ENCODE data around the gene MT1F. TPM values are rescaled to one million over a fixed set of nuclear protein-coding genes. Genes with fewer than 3 reads are reported as not detected.

The MT1F gene
- polyA plus RNA-seq, 1 donor from 2014 or later: 1.8 TPM

- H3K79me2 ChIP-seq (replicated peaks; ENCODE audit: insufficient read depth, low read length): no peaks in the 10 kb centered on the region
- H3F3A ChIP-seq (ENCODE audit: insufficient read depth, low read length, poor library complexity, severe bottlenecking): no peaks in the 10 kb centered on the region
- H3K36me3 ChIP-seq (ENCODE audit: insufficient read depth, low read length): no peaks in the 10 kb centered on the region
- no peak overlapping the region for H3K4me3 ChIP-seq (ENCODE audit: low read length)
- H3K9ac ChIP-seq (ENCODE audit: low read length): no peak overlapping the region
- H3K9me2 ChIP-seq (ENCODE audit: insufficient read depth, low read length): no peaks in the 10 kb centered on the region
- H4K20me1 ChIP-seq (ENCODE audit: insufficient read depth): no peaks in the 10 kb centered on the region
- no peak overlapping the region for H2AFZ ChIP-seq (ENCODE audit: low read depth, low read length)
- H3K27ac ChIP-seq (ENCODE audit: low read length): no peak overlapping the region
- TF ChIP-seq EP300 (conservative IDR thresholded peaks at IDR 0.05; ENCODE audit: poor library complexity, severe bottlenecking) (no peak), POLR2AphosphoS5 (IDR thresholded peaks at IDR 0.05) (no peak)
- peaks cover 37% of the 10 kb centered on the region for H3K27me3 ChIP-seq (ENCODE audit: insufficient read depth, low read depth, low read length)
- H3K9me3 ChIP-seq (ENCODE audit: low read length): no peaks in the 10 kb centered on the region
- no peak overlapping the region for H3K4me2 ChIP-seq (ENCODE audit: low read length)
Observed at GRCh38 chr16:56653218-56653617, 4.5 kb upstream of the MT1F start.

GRCh38 chr16:56658327-56658875 is 642 bp downstream of the MT1F start:
- Histone ChIP-seq H3K9me3 (ENCODE audit: low read length) (no peaks in the 10 kb centered on the region), H3K27ac (ENCODE audit: low read length) (no peak overlapping the region), H3K4me2 (ENCODE audit: low read length) (peak overlapping the region; percentile 48), H3K79me2 (replicated peaks; ENCODE audit: insufficient read depth, low read length) (no peaks in the 10 kb centered on the region), H2AFZ (ENCODE audit: low read depth, low read length) (no peak overlapping the region), H3K27me3 (ENCODE audit: insufficient read depth, low read depth, low read length) (peaks cover 74% of the 10 kb centered on the region), H3K36me3 (ENCODE audit: insufficient read depth, low read length) (no peaks in the 10 kb centered on the region), H4K20me1 (ENCODE audit: insufficient read depth) (no peaks in the 10 kb centered on the region), H3K4me3 (ENCODE audit: low read length) (peak overlapping the region; percentile 71), H3F3A (ENCODE audit: insufficient read depth, low read length, poor library complexity, severe bottlenecking) (no peaks in the 10 kb centered on the region), H3K9me2 (ENCODE audit: insufficient read depth, low read length) (no peaks in the 10 kb centered on the region), H3K9ac (ENCODE audit: low read length) (peak overlapping the region; percentile 38)
- TF ChIP-seq RAD21 (conservative IDR thresholded peaks at IDR 0.05) (no peak), REST (IDR thresholded peaks at IDR 0.05; ENCODE audit: borderline replicate concordance) (no peak), EP300 (conservative IDR thresholded peaks at IDR 0.05; ENCODE audit: poor library complexity, severe bottlenecking) (no peak), CTCF (IDR thresholded peaks at IDR 0.05; ENCODE audit: poor library complexity, severe bottlenecking) (no peak), TAF1 (IDR thresholded peaks at IDR 0.05; ENCODE audit: low read depth) (no peak), POLR2AphosphoS5 (IDR thresholded peaks at IDR 0.05) (no peak), EZH2 (IDR thresholded peaks at IDR 0.05; ENCODE audit: borderline replicate concordance, insufficient read depth, low read length, poor library complexity, severe bottlenecking) (no peak), SMC3 (conservative IDR thresholded peaks at IDR 0.05; ENCODE audit: poor library complexity) (no peak), MXI1 (conservative IDR thresholded peaks at IDR 0.05; ENCODE audit: poor library complexity, severe bottlenecking) (no peak)

Data from neural cell (in vitro differentiated cells).